GM13977 (cell line): ENCODE results near the gene POLR2A.

ENCODE experiments used
- DNase-seq: peaks from one replicate; pipeline ENCODE4 v3.0.0; 2012; ENCODE audit warnings: low spot score
- CTCF ChIP-seq: IDR thresholded peaks from 2 replicates; pipeline ENCODE4 v1.5.1; 2012; ENCODE audit warnings: mild to moderate bottlenecking, control low read depth; ENCODE audit not compliant: insufficient read depth; ENCODE audit errors: extremely low read depth, missing control alignments
- in situ Hi-C: fragments of 300-500 bp; cut with MboI; formaldehyde crosslinking; loops from one replicate; pipeline ENCODE4 v1.12.0; 2022; ENCODE audit warnings: low sequenced_read_pairs, low pct_unique_long_range_greater_than_20kb, mixed read lengths, inconsistent platforms; ENCODE audit not compliant: unreplicated experiment

Gene POLR2A

GRCh38 chr17:7438656-7439460, 45.3 kb upstream of the POLR2A start:
- no peak for TF ChIP-seq CTCF
- DNase-seq = no peak
- in situ Hi-C loops = no loop called here

- DNase-seq = no peak
- in situ Hi-C loops = no loop called here
- no peak for TF ChIP-seq CTCF
These were observed 44.6 kb upstream of the POLR2A start, which contains the start of gene FGF11 for GRCh38 chr17:7439462-7440112. Gene FGF11, plus strand, starts transcription at chr17:7439512. Its CDS starts 109 bp downstream, at chr17:7439621.

GRCh38 chr17:7440113-7440833, 43.9 kb upstream of the POLR2A start:
- DNase-seq = peak; percentile 72
- in situ Hi-C loops = no loop called here
- no peak for TF ChIP-seq CTCF

GRCh38 chr17:7440834-7441195, 43.4 kb upstream of the POLR2A start:
- peak; percentile 81 for DNase-seq
- no peak for TF ChIP-seq CTCF
- in situ Hi-C loops = no loop called here

- in situ Hi-C loops = no loop called here
- no peak for TF ChIP-seq CTCF
- DNase-seq = no peak
These were observed 42.9 kb upstream of the POLR2A start for GRCh38 chr17:7441266-7441665.

- no peak for TF ChIP-seq CTCF
- in situ Hi-C loops = no loop called here
- DNase-seq = no peak
These were observed 42.0 kb upstream of the POLR2A start for GRCh38 chr17:7442142-7442541.
